GM10847 (cell line): ENCODE results near the gene LHFPL6.

Experiments used
- POLR2A ChIP-seq: IDR thresholded peaks from 2 replicates; pipeline ENCODE4 v1.6.1; 2011; ENCODE audit not compliant: insufficient read length; ENCODE audit errors: extremely low read depth

Gene LHFPL6

DNA sequence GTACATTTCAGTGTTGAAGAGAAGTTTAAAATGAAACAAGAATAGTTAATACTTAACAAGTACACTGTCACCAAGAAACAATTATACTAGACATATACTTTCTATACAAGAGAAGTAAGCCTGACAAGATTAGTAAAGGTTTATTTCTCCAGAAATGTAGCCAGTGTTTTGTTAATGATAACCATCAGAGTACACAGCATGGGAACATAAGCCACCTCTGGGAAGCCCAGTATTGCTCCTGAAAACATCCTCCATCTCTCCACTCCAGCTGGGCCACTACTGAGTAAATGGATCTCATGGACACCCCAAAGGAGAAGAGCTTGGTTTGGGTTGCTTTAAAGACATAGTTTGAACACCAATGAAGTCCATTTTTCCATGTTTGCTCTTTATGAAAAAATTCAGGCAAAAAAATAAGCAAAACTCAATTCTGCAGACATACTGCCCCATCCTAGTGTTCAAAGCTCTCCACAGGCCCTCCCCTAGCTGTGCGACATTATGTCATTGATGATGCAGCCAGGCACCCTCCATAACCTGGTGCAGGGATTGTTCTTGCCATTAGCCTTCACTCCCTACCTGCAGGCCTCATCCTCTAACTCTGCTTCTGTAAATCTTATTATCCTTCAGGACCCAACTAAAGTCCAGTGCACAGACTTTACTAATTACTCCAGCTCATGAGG, 61.9 kb downstream of the LHFPL6 start:
- TF ChIP-seq POLR2A = no peak

DNA sequence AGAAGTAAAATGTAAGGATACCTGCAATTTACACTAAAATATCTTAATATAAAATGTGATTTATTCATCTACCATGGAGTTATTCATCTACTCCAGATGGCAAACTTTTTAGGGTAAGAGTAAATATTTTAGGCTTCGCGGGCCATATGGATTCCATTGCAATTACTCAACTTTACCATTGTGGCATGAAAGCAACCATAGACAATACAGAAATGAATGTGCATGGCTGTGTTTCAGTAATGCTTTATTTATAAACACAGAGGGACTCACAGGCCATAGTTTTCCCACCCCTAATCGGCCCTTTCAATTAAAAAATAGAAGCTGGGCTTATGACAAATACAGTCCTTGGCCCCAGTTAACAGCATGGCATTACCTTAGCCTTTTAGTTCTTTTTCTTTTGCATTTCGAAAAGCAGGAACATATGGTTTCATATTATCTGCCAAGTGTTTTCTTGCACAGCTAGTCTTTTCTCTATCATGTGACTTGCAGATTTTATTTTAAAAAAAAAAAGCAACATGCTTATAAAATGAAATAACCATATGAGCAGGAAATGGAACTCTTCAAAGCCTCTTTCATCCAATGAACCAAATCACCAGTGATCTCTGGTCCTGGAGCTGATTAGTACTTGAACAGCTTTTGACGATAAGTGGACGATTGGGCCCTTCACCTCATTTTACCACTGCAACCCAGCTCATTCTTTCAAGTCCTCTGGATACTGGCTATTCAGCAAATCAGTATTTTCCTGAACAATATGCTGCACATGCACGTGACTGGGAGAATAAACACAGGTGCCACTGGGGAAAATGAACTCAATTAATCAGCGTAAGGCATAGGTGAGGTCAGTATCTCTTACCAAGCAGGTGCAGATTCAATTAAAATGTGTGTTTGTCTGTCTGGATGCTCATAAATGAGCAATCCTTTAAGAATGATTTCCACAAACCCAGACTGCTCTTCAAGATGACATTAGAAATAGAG, 63.9 kb downstream of the LHFPL6 start:
- TF ChIP-seq POLR2A = no peak

DNA sequence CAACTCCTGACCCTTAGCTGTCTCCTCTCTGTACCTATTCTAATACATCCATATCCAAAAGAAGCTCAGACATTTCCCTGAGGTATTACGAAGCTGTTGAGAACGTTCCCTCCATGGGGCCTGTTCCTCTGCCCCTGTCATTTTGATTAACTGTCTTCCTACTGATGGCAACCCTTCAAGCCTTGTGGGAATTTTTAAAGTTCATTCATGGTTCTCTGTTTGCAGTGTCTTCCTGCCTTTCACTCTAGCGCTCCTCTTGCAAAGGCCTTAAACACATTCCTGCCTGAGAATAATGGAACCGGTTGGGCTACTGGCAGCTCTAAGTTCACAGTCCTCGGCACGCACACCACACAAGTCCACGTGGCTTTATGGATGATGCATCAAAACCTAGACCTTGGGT, 66.1 kb downstream of the LHFPL6 start:
- no peak for TF ChIP-seq POLR2A

DNA sequence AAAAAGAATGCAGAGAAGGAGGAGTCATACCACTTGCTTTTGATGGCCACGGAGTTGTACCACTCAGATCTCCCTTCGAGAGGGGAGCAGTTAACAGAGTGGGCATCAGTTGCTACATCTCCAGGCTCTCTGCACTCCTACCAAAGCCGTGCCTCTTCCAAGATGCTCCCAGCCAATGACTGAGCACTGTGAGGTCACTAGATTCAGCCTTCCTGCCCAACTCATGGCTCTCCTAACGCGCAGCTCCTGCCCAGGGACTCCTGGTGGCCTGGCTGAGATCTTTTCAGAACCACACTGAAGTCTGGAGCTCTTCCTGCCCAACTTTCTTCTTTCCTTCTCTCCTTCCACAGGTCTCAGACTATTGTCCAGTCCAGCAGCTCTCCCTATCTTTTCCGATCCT, 66.7 kb downstream of the LHFPL6 start:
- no peak for TF ChIP-seq POLR2A

DNA sequence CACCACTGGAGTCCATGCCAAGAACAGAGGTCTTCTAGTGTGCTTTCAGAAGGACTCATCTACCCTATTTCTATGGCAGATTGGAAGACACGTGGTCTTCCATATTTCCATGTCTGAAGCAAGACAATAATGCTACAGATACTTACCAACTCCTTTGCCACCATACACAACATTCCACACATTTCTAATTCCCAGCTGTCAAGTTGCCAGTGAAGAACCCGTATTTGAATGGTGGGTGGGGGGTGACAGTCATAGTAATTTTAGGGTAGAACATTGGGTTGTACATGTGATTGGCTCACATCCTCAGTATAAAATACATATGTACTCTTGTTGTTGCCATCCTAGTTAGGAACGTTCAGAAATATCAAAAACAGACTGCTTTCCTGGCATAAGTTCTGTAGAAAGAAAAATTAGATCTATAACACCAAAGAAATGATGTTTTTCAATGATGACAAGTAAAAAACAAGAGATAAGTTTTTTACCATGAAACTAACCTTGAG, 69.3 kb downstream of the LHFPL6 start:
- TF ChIP-seq POLR2A = no peak

DNA sequence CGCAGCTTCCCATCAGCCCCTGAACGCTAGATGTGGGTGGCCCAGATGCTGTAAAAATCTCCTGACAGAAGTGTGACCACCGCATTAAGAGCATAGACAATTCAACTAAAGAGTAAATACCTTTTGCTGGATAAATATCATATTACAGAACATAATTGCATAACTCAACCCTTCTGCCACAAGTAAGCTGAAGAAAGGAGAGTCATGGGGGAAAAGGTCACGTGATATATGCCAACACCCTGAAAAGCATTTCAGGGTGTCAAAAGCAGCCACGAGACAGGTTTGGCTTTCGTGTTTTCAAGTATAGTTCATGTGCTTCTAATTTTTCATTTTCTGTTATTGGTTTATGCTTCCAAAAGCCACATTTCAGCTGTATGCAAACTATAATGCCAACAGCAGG, 71.3 kb downstream of the LHFPL6 start:
- no peak for TF ChIP-seq POLR2A

DNA sequence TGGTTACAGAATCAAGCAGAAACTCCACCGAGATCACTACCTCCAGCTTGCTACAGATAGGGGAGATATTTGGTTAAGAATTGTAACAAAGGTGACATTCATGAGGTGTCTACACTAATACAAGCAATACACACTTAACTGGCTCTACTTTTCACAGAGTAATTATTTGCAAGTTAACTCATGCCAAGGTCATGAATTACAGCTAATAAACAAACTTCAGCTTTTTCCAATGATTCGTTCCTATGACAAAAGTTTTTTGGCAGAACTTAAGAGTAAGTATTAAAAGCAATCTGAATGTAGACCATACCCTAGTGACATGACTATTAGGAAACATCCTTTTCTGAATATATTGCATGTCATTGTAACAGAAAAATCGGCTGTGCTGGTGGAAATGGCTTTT, 72.1 kb downstream of the LHFPL6 start:
- no peak for TF ChIP-seq POLR2A

DNA sequence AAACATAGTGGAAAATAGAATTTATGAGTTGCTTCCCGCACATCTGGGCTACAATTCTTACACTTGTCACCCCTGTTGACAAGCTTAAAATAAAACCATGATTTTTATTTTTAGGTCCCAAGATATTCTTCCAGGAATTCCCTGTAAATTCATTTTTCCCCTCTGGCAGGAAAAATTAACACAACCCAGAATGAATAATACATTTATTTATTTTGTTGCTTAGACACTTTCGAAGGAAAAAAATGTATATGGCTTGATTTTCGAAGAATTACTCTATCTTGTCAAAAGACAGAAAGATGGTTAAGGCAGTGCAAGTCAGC, 74.4 kb downstream of the LHFPL6 start:
- TF ChIP-seq POLR2A = no peak

DNA sequence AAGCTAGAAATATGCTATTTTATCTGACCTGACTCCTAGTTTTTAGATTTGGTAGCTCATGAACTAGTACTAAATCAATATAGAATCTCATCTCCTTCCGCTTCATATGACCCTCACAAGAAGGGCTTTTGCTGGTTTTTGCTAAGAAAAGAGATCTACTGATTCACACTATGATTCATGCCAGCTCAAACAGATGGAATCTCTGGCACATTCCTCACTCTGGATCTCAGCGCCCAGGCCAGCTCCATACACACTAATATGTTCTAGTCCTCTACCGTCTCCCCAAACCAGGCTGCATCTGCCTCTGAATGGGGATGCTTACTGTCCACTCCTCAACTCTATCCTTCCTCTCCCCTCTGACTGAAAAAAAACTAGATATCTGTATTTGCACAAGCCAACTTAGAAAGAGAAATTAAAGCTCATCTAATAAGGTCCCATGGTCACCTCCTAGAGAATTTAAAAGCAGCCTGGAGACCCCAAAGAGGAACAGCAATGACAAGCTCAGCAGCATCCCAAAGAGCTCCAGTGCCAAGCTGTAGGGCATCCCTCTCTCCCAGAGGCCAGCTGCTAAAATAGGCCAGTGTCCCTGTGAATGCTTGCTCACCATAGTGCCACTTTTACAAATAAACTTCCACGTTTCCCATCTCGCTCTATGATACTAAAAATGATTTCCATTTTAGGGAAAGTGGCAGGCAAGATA, 74.9 kb downstream of the LHFPL6 start:
- TF ChIP-seq POLR2A = no peak

DNA sequence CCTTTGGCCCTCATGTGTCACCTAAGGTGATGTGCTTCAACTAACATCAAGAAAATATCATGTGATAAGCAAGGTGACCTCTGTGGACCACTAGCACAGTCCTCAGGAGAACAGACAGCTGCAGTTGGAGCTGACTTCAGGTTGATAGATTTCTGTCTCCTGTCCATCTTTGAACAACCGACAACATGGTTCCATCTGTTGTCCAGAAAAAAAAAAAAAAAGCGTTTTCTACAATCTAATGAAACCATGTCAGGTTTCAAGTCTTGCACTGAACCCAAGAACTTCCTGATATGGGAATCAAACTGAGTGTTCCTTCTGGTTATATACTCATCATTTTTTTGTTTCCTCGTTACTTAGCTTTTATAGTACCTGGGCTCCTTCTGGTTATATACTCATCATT, 75.7 kb downstream of the LHFPL6 start:
- no peak for TF ChIP-seq POLR2A

DNA sequence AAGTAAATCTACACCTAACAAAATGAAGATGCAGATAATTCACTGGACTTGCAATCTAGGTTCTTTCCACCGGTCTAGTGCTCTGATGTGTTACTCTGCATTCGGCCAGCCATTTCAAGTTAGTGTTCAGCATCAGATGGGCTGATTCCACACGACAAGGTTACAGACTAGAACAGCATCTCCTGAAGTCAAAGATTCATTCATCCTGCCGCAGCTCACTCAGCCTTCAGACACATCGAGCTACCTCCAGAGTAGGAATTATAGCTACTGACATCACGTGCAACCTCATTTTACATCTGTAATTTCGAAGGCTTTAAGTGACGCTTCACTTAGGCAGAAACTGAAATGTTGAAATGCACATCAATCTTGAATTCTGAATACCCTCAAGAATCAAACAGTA, 76.5 kb downstream of the LHFPL6 start:
- TF ChIP-seq POLR2A = no peak

DNA sequence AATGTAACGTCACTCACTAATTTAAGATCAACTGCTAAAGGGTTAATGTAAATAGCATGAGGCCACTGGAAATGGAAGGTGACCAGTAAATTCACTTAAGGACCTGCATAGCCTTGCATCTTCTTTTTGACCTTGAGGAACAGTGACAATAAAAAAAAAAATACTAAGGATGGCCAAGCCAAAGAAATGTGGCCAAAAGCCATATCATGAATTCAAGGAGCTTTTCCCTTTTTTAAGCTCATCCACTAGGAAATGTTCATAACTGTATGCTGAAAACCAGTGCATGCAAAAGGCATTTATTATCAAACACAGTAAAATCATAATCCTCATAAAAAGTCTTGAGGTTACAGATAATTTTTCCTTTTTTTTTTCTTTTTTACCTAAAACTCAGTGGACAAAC, 77.5 kb downstream of the LHFPL6 start:
- no peak for TF ChIP-seq POLR2A

DNA sequence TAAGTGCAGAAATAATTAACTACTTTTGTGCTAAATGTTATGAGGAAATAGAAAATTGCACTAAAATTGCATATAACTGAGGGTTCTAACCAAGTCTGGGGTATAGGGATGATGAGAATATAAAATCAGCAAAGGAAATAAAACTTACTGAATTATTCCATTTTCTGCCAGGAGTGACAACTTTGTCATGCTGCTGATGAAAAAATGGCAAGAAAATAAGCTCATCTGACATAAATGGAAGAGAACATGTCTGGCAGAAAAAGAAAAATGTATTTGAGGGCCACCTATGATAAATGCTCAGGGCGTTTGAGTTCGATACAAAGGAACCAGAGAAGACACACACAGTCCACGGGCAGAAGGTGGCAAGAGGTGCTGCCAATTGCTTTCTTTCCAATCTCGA, 78.2 kb downstream of the LHFPL6 start:
- TF ChIP-seq POLR2A = no peak

DNA sequence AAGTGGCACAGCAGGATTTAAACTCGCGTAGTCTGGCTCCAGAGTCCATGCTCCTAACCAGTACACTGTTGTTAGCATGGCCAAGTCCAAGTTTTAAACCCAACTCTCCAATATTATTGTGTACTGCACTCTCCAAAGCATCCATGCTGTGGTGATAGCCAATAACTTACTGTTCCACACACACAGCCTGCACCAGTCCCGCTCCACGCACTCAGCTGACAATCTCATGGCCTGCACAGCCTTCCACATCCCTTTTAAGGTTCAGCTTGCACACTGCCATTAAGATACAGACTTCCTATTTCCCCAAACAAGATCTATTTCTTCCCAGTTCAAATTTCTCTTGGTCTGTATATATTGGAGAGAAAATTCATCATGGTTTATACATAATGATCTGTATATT, 80.7 kb downstream of the LHFPL6 start:
- TF ChIP-seq POLR2A = no peak

DNA sequence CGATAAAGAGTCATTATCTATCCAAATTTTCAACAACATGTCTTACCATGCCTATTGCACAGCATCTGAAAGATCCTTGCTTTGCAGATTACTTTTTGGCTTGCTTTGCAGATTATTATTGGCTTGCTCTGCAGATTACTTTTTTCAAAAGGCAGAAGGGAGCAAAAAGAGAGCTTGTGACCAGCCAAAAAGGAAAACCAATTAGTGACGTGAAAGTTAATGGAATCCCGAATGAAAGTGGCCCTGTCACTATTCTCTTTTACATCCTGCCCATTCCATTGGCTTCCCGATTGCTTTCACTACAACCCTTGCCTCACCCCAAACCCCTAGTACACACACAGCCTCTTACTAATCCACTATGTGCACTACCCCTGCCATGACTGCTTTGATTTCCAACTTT, 81.3 kb downstream of the LHFPL6 start:
- TF ChIP-seq POLR2A = no peak

DNA sequence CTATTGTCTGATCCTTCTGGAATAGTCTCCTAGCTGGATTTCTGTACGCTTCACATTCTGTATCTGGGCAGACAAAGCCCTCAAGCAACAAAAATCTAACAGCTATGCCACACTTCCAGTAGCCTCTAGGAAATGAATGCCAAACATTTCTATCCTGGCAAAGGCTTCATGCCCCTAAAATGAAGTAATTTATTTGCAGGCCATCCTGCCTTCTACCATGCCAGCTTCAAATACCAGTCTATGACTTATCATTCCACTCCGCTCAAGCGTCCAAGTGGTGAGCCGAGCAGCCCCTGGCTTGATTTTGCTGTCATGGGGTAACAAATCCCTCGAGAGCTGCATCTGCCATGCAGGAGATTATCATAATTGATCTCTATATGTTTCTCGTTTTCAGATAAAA, 86.9 kb downstream of the LHFPL6 start:
- TF ChIP-seq POLR2A = no peak
